ENCODE data around the gene GRAMD1A. TPM values are rescaled to one million over a fixed set of nuclear protein-coding genes. Genes with fewer than 3 reads are reported as not detected.

The GRAMD1A gene
- total RNA-seq, 1 experiment from 2014 or later: 125 TPM

DNA sequence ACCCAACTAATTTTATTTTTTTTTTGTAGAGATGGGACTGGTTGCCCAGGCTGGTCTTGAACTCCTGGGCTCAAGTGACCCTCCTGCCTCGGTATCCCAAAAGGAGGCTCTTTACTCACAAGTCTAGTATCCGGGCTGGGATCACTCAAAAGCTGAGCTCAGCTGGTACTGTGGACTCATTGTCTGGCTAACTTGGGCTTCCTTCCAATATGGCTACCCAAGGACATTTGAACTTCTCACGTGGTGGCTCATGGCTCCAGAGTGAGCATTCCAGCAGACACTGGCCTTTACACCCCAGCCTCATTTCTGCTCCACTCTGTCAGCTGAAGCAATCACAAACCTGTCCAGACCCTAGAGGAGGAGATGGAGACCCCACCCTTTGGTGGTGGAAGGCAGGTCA, 70.3 kb downstream of the GRAMD1A start:
- Histone ChIP-seq H3T11ph (ENCODE audit: low read length) (no peak overlapping the region), H4K20me1 (ENCODE audit: control insufficient read depth, insufficient read depth, insufficient read length) (no peaks in the 10 kb centered on the region), H2BK20ac (ENCODE audit: low read depth, low read length, poor library complexity, severe bottlenecking) (no peak overlapping the region), H3K56ac (ENCODE audit: insufficient read length, low read depth, low read length) (no peak overlapping the region), H4K8ac (replicated peaks; ENCODE audit: insufficient read length, low read depth, low read length) (no peak overlapping the region), H3K79me1 (ENCODE audit: insufficient read depth, low read depth, low read length, poor library complexity, severe bottlenecking) (no peaks in the 10 kb centered on the region), H2AK5ac (ENCODE audit: insufficient read length, low read length) (no peak overlapping the region), H4K91ac (ENCODE audit: insufficient read length, low read depth, low read length) (no peak overlapping the region), H2BK15ac (ENCODE audit: low read depth, low read length) (no peak overlapping the region), H3K9me3 (ENCODE audit: control insufficient read depth, low read depth, low read length) (no peaks in the 10 kb centered on the region), H3K27me3 (ENCODE audit: insufficient read depth, low read length) (no peaks in the 10 kb centered on the region), H4K5ac (ENCODE audit: insufficient read length, low read depth, low read length) (no peak overlapping the region), H2BK5ac (ENCODE audit: insufficient read length, low read length) (no peak overlapping the region), H3K14ac (ENCODE audit: insufficient read depth, low read length) (no peak overlapping the region), H3K18ac (ENCODE audit: insufficient read length, low read depth, low read length) (no peak overlapping the region), H3K79me2 (ENCODE audit: insufficient read depth, low read length) (no peaks in the 10 kb centered on the region), H2AFZ (ENCODE audit: low read length) (no peak overlapping the region), H3K9ac (ENCODE audit: extremely low read depth, insufficient read length, low read length) (no peak overlapping the region), H2BK120ac (ENCODE audit: low read depth, low read length, poor library complexity, severe bottlenecking) (no peak overlapping the region), H3K23ac (ENCODE audit: insufficient read length, low read depth, low read length) (no peak overlapping the region), H3K4ac (ENCODE audit: low read depth, low read length) (no peak overlapping the region), H3K23me2 (ENCODE audit: insufficient read length, low read depth, low read length, poor library complexity, severe bottlenecking) (no peaks in the 10 kb centered on the region), H3K27ac (ENCODE audit: insufficient read length, low read depth, low read length) (no peak overlapping the region), H3K4me1 (ENCODE audit: insufficient read depth, low read length) (peaks cover 5% of the 10 kb centered on the region; the same call in 1 of the 2 replicates), H3K4me2 (ENCODE audit: insufficient read depth, insufficient read length, low read length) (no peak overlapping the region), H2BK12ac (ENCODE audit: insufficient read length, low read depth, low read length) (no peak overlapping the region)
- H3K27me3 Mint-ChIP-seq (ENCODE audit: low read depth): no peaks in the 10 kb centered on the region; the same call in 1 of the 2 replicates
- WGBS (ENCODE audit: extremely low coverage, insufficient read length, low lambda C conversion rate): no CpG with 5 or more reads among the region's 3 CpGs
- DNase-seq: no peak
- H3K9me3 Mint-ChIP-seq: peaks cover 6 to 8% of the 10 kb centered on the region in 2 experiments; a peak in 4 of 5 replicates
- H3K27ac Mint-ChIP-seq: no peak overlapping the region
- H3K4me3 Mint-ChIP-seq: no peak overlapping the region
- peaks cover 26 to 34% of the 10 kb centered on the region in 2 experiments for H3K4me1 Mint-ChIP-seq
- TF ChIP-seq, protein P1, sequence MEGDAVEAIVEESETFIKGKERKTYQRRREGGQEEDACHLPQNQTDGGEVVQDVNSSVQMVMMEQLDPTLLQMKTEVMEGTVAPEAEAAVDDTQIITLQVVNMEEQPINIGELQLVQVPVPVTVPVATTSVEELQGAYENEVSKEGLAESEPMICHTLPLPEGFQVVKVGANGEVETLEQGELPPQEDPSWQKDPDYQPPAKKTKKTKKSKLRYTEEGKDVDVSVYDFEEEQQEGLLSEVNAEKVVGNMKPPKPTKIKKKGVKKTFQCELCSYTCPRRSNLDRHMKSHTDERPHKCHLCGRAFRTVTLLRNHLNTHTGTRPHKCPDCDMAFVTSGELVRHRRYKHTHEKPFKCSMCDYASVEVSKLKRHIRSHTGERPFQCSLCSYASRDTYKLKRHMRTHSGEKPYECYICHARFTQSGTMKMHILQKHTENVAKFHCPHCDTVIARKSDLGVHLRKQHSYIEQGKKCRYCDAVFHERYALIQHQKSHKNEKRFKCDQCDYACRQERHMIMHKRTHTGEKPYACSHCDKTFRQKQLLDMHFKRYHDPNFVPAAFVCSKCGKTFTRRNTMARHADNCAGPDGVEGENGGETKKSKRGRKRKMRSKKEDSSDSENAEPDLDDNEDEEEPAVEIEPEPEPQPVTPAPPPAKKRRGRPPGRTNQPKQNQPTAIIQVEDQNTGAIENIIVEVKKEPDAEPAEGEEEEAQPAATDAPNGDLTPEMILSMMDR (conservative IDR thresholded peaks at IDR 0.05): no peak
- peaks cover 0 to 4% (median 0%) of the 10 kb centered on the region in 3 experiments; a peak in 3 of 7 replicates for H3K36me3 Mint-ChIP-seq (ENCODE audit: insufficient read depth in 1 of 3, low read depth in 3 of 3)
